Type B pancreatic cell (in vitro differentiated cells): ENCODE measurements around the gene CREB3L2. TPM values are rescaled to one million over a fixed set of nuclear protein-coding genes. Genes with fewer than 3 reads are reported as not detected.

ENCODE experiments used
- DNase-seq: peaks from one replicate; pipeline ENCODE4 v3.0.0; 2021; ENCODE audit warnings: mixed read lengths; ENCODE audit not compliant: unreplicated experiment; ENCODE audit errors: extremely low spot score
- H3K27ac Mint-ChIP-seq: 2 replicates; pipeline ENCODE4 v1.8.0; 2021; ENCODE audit warnings: mild to moderate bottlenecking, mixed read lengths
- H3K27me3 Mint-ChIP-seq: 2 replicates; pipeline ENCODE4 v1.8.0; 2021; ENCODE audit warnings: mixed read lengths
- H3K36me3 Mint-ChIP-seq: 2 replicates; pipeline ENCODE4 v1.8.0; 2021; ENCODE audit warnings: mixed read lengths
- H3K4me1 Mint-ChIP-seq: one replicate; pipeline ENCODE4 v1.8.0; 2021; ENCODE audit warnings: mixed read lengths; ENCODE audit not compliant: unreplicated experiment
- H3K4me3 Mint-ChIP-seq: 2 replicates; pipeline ENCODE4 v1.8.0; 2021; ENCODE audit warnings: mild to moderate bottlenecking, mixed read lengths
- H3K9me3 Mint-ChIP-seq: 2 replicates; pipeline ENCODE4 v1.8.0; 2021; ENCODE audit warnings: mixed read lengths
- total RNA-seq: library from RNA; stranded (reverse); gene quantifications from 2 replicates; pipeline ENCODE4 v1.2.1, GENCODE V29; 2021; ENCODE audit warnings: low replicate concordance
- TF ChIP-seq, protein P1 (sequence below): fragments of 200-600 bp; sonication (generic); conservative IDR thresholded peaks from 2 replicates; pipeline ENCODE4 v1.5.0; 2021; ENCODE audit warnings: antibody characterized with exemption, mild to moderate bottlenecking

The CREB3L2 gene
- total RNA-seq, 1 donor from 2014 or later, result 85.8 TPM

GRCh38 chr7:137828456-137828855 lies 173.4 kb downstream of the CREB3L2 start:
- Mint-ChIP-seq H3K4me3 (no peak overlapping the region), H3K9me3 (peaks cover 8% of the 10 kb centered on the region), H3K36me3 (peaks cover 5% of the 10 kb centered on the region), H3K4me1 (no peaks in the 10 kb centered on the region), H3K27ac (no peak overlapping the region), H3K27me3 (peaks cover 7% of the 10 kb centered on the region)
- DNase-seq, result no peak
- TF ChIP-seq, protein P1, sequence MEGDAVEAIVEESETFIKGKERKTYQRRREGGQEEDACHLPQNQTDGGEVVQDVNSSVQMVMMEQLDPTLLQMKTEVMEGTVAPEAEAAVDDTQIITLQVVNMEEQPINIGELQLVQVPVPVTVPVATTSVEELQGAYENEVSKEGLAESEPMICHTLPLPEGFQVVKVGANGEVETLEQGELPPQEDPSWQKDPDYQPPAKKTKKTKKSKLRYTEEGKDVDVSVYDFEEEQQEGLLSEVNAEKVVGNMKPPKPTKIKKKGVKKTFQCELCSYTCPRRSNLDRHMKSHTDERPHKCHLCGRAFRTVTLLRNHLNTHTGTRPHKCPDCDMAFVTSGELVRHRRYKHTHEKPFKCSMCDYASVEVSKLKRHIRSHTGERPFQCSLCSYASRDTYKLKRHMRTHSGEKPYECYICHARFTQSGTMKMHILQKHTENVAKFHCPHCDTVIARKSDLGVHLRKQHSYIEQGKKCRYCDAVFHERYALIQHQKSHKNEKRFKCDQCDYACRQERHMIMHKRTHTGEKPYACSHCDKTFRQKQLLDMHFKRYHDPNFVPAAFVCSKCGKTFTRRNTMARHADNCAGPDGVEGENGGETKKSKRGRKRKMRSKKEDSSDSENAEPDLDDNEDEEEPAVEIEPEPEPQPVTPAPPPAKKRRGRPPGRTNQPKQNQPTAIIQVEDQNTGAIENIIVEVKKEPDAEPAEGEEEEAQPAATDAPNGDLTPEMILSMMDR, result no peak

- TF ChIP-seq, protein P1, result no peak
- H3K27ac Mint-ChIP-seq, result no peak overlapping the region
- no peak for DNase-seq
- H3K4me3 Mint-ChIP-seq, result no peak overlapping the region
- no peaks in the 10 kb centered on the region for H3K9me3 Mint-ChIP-seq
- peaks cover 12% of the 10 kb centered on the region for H3K27me3 Mint-ChIP-seq
- no peaks in the 10 kb centered on the region for H3K36me3 Mint-ChIP-seq
- H3K4me1 Mint-ChIP-seq, result peaks cover 10% of the 10 kb centered on the region
Observed at GRCh38 chr7:137825489-137825888, 176.4 kb downstream of the CREB3L2 start.

Other genes with a start within 250 kb of the CREB3L2 start
- 1.8 and 2.8 TPM in 2 replicates for gene DGKI, start 155.1 kb downstream of the CREB3L2 start, total RNA-seq
- gene AKR1D1, start 74.4 kb upstream of the CREB3L2 start, total RNA-seq, result 0.57 TPM in 1 of 2 replicates, not detected in the other